ENCODE measurements around the gene RIBC2. TPM values are rescaled to one million over a fixed set of nuclear protein-coding genes. Genes with fewer than 3 reads are reported as not detected.

RIBC2 gene
- polyA plus RNA-seq, 1 of the 3 experiments (the other 2 are of a cell fraction) = not detected

DNA sequence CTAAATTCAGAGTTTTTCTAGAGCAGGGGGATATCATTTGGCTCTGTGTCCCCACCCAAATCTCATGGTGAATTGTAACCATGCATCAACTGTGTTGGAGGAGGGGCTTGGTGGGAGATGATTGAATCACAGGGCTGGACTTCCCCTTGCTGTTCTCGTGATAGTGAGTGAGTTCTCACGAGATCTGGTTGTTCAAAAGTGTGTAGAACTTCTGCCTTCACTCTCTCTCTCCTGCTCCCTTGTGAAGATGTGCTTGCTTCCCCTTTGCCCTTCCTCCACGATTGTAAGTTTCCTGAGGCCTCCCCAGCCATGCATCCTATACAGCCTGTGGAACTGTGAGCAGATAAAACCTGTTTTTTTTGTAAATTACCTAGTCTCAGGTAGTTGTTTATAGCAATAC, 67.2 kb downstream of the RIBC2 start:
- Histone ChIP-seq H3K27me3 (ENCODE audit: insufficient read depth) (no peaks in the 10 kb centered on the region), H2AFZ (ENCODE audit: low read depth) (no peak overlapping the region), H3K4me3 (ENCODE audit: low read depth in 2 of 2, low read length in 1 of 2) (no peak overlapping the region), H3K9ac (no peak overlapping the region), H3K4me1 (ENCODE audit: control insufficient read depth in 1 of 2, insufficient read depth in 2 of 2, low read depth in 1 of 2, low read length in 1 of 2) (no peaks in the 10 kb centered on the region), H4K20me1 (ENCODE audit: insufficient read depth) (no peaks in the 10 kb centered on the region), H3K36me3 (replicated peaks in 1 of 2; ENCODE audit: control insufficient read depth in 1 of 2, insufficient read depth in 2 of 2, low read length in 1 of 2) (no peaks in the 10 kb centered on the region), H3K9me2 (no peaks in the 10 kb centered on the region), H3K4me2 (no peak overlapping the region), H3K79me2 (ENCODE audit: insufficient read depth) (no peaks in the 10 kb centered on the region), H3F3A (replicated peaks; ENCODE audit: insufficient read depth) (no peaks in the 10 kb centered on the region), H3K9me3 (no peaks in the 10 kb centered on the region; the same call in 1 of the 2 replicates), H3K27ac (ENCODE audit: low read depth in 2 of 2, low read length in 1 of 2) (no peak overlapping the region)
- ChIA-PET CTCF (no interaction called here), POLR2A (no interaction called here)
- TF ChIP-seq EP300 (IDR thresholded peaks at IDR 0.05; ENCODE audit: borderline replicate concordance in 1 of 2, low read depth in 1 of 2, low read length in 1 of 2) = no peak
- TF ChIP-seq SMC3 (IDR thresholded peaks at IDR 0.05; ENCODE audit: low read depth, low read length) = no peak
- TF ChIP-seq SIN3A (IDR thresholded peaks at IDR 0.05; ENCODE audit: borderline replicate concordance, low read depth, low read length) = no peak
- no peak for TF ChIP-seq CHD2 (IDR thresholded peaks at IDR 0.05; ENCODE audit: low read length, partially characterized antibody)
- no peak for TF ChIP-seq GABPA (IDR thresholded peaks at IDR 0.05; ENCODE audit: low read depth)
- no peak for TF ChIP-seq NRF1 (IDR thresholded peaks at IDR 0.05; ENCODE audit: low read depth, low read length)
- TF ChIP-seq, protein P1, sequence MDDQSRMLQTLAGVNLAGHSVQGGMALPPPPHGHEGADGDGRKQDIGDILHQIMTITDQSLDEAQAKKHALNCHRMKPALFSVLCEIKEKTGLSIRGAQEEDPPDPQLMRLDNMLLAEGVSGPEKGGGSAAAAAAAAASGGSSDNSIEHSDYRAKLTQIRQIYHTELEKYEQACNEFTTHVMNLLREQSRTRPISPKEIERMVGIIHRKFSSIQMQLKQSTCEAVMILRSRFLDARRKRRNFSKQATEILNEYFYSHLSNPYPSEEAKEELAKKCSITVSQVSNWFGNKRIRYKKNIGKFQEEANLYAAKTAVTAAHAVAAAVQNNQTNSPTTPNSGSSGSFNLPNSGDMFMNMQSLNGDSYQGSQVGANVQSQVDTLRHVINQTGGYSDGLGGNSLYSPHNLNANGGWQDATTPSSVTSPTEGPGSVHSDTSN (IDR thresholded peaks at IDR 0.05) = no peak
- TF ChIP-seq, protein P2, sequence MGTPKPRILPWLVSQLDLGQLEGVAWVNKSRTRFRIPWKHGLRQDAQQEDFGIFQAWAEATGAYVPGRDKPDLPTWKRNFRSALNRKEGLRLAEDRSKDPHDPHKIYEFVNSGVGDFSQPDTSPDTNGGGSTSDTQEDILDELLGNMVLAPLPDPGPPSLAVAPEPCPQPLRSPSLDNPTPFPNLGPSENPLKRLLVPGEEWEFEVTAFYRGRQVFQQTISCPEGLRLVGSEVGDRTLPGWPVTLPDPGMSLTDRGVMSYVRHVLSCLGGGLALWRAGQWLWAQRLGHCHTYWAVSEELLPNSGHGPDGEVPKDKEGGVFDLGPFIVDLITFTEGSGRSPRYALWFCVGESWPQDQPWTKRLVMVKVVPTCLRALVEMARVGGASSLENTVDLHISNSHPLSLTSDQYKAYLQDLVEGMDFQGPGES (IDR thresholded peaks at IDR 0.05; ENCODE audit: low read depth, low read length) = no peak
- no peak for TF ChIP-seq USF2 (IDR thresholded peaks at IDR 0.05; ENCODE audit: borderline replicate concordance, low read depth, low read length)
- no peak for TF ChIP-seq RFX5 (IDR thresholded peaks at IDR 0.05; ENCODE audit: low read length)
- TF ChIP-seq JUND (IDR thresholded peaks at IDR 0.05) = no peak
- TF ChIP-seq TCF12 (IDR thresholded peaks at IDR 0.05) = no peak
- TF ChIP-seq, protein P3, sequence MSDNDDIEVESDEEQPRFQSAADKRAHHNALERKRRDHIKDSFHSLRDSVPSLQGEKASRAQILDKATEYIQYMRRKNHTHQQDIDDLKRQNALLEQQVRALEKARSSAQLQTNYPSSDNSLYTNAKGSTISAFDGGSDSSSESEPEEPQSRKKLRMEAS (IDR thresholded peaks at IDR 0.05; ENCODE audit: low read depth) = no peak
- DNase-seq = no peak
- 74% methylated on average over 3 of the region's 3 CpGs for WGBS (ENCODE audit: low lambda C conversion rate)

- WGBS (ENCODE audit: low lambda C conversion rate) = 74% methylated on average over 5 of the region's 5 CpGs
- no peaks in the 10 kb centered on the region for H4K20me1 ChIP-seq (ENCODE audit: insufficient read depth)
- H3K36me3 ChIP-seq (replicated peaks in 1 of 2; ENCODE audit: control insufficient read depth in 1 of 2, insufficient read depth in 2 of 2, low read length in 1 of 2) = no peaks in the 10 kb centered on the region
- TF ChIP-seq EP300 (IDR thresholded peaks at IDR 0.05; ENCODE audit: borderline replicate concordance in 1 of 2, low read depth in 1 of 2, low read length in 1 of 2) (no peak), TCF12 (IDR thresholded peaks at IDR 0.05) (no peak), SIN3A (IDR thresholded peaks at IDR 0.05; ENCODE audit: borderline replicate concordance, low read depth, low read length) (no peak)
- H2AFZ ChIP-seq (ENCODE audit: low read depth) = no peak overlapping the region
- H3K27me3 ChIP-seq (ENCODE audit: insufficient read depth) = no peaks in the 10 kb centered on the region
- ChIA-PET CTCF (interaction anchor here (1.2 kb wide), 1 partner anchor 21 kb away, joined by 3 read pairs; the partner anchor contains the start of gene FBLN1), POLR2A (no interaction called here)
- H3K4me1 ChIP-seq (ENCODE audit: control insufficient read depth in 1 of 2, insufficient read depth in 2 of 2, low read depth in 1 of 2, low read length in 1 of 2) = no peaks in the 10 kb centered on the region
- no peak for DNase-seq
- H3K9me3 ChIP-seq = no peaks in the 10 kb centered on the region; the same call in 1 of the 2 replicates
- H3K27ac ChIP-seq (ENCODE audit: low read depth in 2 of 2, low read length in 1 of 2) = no peak overlapping the region
- H3K9me2 ChIP-seq = no peaks in the 10 kb centered on the region
- no peak overlapping the region for H3K9ac ChIP-seq
- no peak overlapping the region for H3K4me2 ChIP-seq
- H3F3A ChIP-seq (replicated peaks; ENCODE audit: insufficient read depth) = no peaks in the 10 kb centered on the region
- no peak overlapping the region for H3K4me3 ChIP-seq (ENCODE audit: low read depth in 2 of 2, low read length in 1 of 2)
- H3K79me2 ChIP-seq (ENCODE audit: insufficient read depth) = no peaks in the 10 kb centered on the region
Observed at GRCh38 chr22:45481661-45482060, 68.2 kb downstream of the RIBC2 start.

Other genes starting within 250 kb of the RIBC2 start
- 4.7 and 7.3 TPM in 2 replicates for gene NUP50, start 249.8 kb upstream of the RIBC2 start, polyA plus RNA-seq (2012; rRNA removed)
- 55.9 and 80.8 TPM in 2 replicates for gene KIAA0930, start 172.8 kb upstream of the RIBC2 start, polyA plus RNA-seq (2012; rRNA removed)
- not detected in 2 replicates for gene UPK3A, start 128.7 kb upstream of the RIBC2 start, polyA plus RNA-seq (2012; rRNA removed)
- 11.3 and 14.1 TPM in 2 replicates for gene FAM118A, start 103.8 kb upstream of the RIBC2 start, polyA plus RNA-seq (2012; rRNA removed)
- gene SMC1B, start 94 bp upstream of the RIBC2 start, polyA plus RNA-seq (2012; rRNA removed) = not detected in 2 replicates
- gene FBLN1, start 89.2 kb downstream of the RIBC2 start, polyA plus RNA-seq (2012; rRNA removed) = 94.8 and 147 TPM in 2 replicates

All from SK-N-SH (cell line).